Measurements from ENCODE around the gene SYNGAP1.
"Not testable (repeated sequence)": the region's sequence is repeated elsewhere in the genome, so short reads cannot be mapped to it uniquely, and the experiment has no call there.

The SYNGAP1 gene

DNA sequence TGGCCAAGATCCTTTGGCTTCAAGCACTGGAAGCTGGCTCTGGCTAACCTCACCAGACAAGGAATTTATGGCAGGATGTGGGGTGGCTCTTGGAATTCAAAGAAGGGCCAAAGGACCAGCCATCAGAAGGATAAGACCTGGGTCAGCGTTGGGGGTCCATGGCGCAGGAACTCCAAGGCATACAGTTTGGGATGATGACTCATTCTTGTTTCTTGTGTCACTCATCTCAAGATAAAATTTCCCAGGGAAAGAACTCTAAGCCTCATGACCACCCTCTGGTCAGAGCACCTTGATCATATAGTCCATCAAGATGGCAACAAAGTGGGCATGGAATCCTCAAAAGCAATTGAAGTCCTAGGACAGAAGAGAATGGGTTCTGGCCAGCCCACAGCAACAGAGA lies 39.4 kb downstream of the SYNGAP1 start:
- peaks cover 0 to 21% (median 13%) of the 10 kb centered on the region in 5 donors for H3K36me3 ChIP-seq (ENCODE audit: control insufficient read depth in 5 of 5, insufficient read depth in 5 of 5, low read length in 5 of 5)
- H3K9me3 ChIP-seq (ENCODE audit: control insufficient read depth in 5 of 5, low read length in 5 of 5), result no peaks in the 10 kb centered on the region
- no peak overlapping the region for H3K4me3 ChIP-seq (ENCODE audit: low read depth in 1 of 5, low read length in 5 of 5)
- H3K4me1 ChIP-seq (ENCODE audit: control insufficient read depth in 5 of 5, insufficient read depth in 5 of 5, low read length in 5 of 5), result peaks cover 4 to 12% (median 8%) of the 10 kb centered on the region in 5 donors
- H3K27ac ChIP-seq (ENCODE audit: low read depth, low read length), result no peak overlapping the region
- H3K27me3 ChIP-seq (ENCODE audit: control insufficient read depth in 5 of 5, insufficient read depth in 4 of 5, low read length in 5 of 5), result no peaks in the 10 kb centered on the region
- H3K9ac ChIP-seq (ENCODE audit: low read length in 5 of 5), result no peak overlapping the region

GRCh38 chr6:33466075-33466735 lies 46.3 kb downstream of the SYNGAP1 start:
- no peaks in the 10 kb centered on the region for H3K9me3 ChIP-seq (ENCODE audit: control insufficient read depth in 5 of 5, low read length in 5 of 5)
- no peaks in the 10 kb centered on the region for H3K27me3 ChIP-seq (ENCODE audit: control insufficient read depth in 5 of 5, insufficient read depth in 4 of 5, low read length in 5 of 5)
- no peak overlapping the region for H3K27ac ChIP-seq (ENCODE audit: low read depth, low read length)
- H3K4me3 ChIP-seq (ENCODE audit: low read depth in 1 of 5, low read length in 5 of 5), result no peak overlapping the region
- H3K36me3 ChIP-seq (ENCODE audit: control insufficient read depth in 5 of 5, insufficient read depth in 5 of 5, low read length in 5 of 5), result no peaks in the 10 kb centered on the region
- no peak overlapping the region for H3K9ac ChIP-seq (ENCODE audit: low read length in 5 of 5)
- H3K4me1 ChIP-seq (ENCODE audit: control insufficient read depth in 5 of 5, insufficient read depth in 5 of 5, low read length in 5 of 5), result no peaks in the 10 kb centered on the region

- Histone ChIP-seq H3K4me1 (ENCODE audit: control insufficient read depth in 5 of 5, insufficient read depth in 5 of 5, low read length in 5 of 5) (no peaks in the 10 kb centered on the region), H3K27ac (ENCODE audit: low read depth, low read length) (no peak overlapping the region), H3K4me3 (ENCODE audit: low read depth in 1 of 5, low read length in 5 of 5) (no peak overlapping the region), H3K9ac (ENCODE audit: low read length in 5 of 5) (no peak overlapping the region), H3K9me3 (ENCODE audit: control insufficient read depth in 5 of 5, low read length in 5 of 5) (no peaks in the 10 kb centered on the region), H3K27me3 (ENCODE audit: control insufficient read depth in 5 of 5, insufficient read depth in 4 of 5, low read length in 5 of 5) (no peaks in the 10 kb centered on the region), H3K36me3 (ENCODE audit: control insufficient read depth in 5 of 5, insufficient read depth in 5 of 5, low read length in 5 of 5) (no peaks in the 10 kb centered on the region)
Measured at GRCh38 chr6:33467091-33467490, 47.2 kb downstream of the SYNGAP1 start.

GRCh38 chr6:33469661-33470060 lies 49.8 kb downstream of the SYNGAP1 start:
- H3K36me3 ChIP-seq (ENCODE audit: control insufficient read depth in 5 of 5, insufficient read depth in 5 of 5, low read length in 5 of 5), result no peaks in the 10 kb centered on the region
- H3K4me3 ChIP-seq (ENCODE audit: low read depth in 1 of 5, low read length in 5 of 5), result no peak overlapping the region
- no peak overlapping the region for H3K27ac ChIP-seq (ENCODE audit: low read depth, low read length)
- H3K9me3 ChIP-seq (ENCODE audit: control insufficient read depth in 5 of 5, low read length in 5 of 5), result no peaks in the 10 kb centered on the region
- no peaks in the 10 kb centered on the region for H3K4me1 ChIP-seq (ENCODE audit: control insufficient read depth in 5 of 5, insufficient read depth in 5 of 5, low read length in 5 of 5)
- no peaks in the 10 kb centered on the region for H3K27me3 ChIP-seq (ENCODE audit: control insufficient read depth in 5 of 5, insufficient read depth in 4 of 5, low read length in 5 of 5)
- H3K9ac ChIP-seq (ENCODE audit: low read length in 5 of 5), result no peak overlapping the region

GRCh38 chr6:33477864-33478263 lies 58.0 kb downstream of the SYNGAP1 start:
- Histone ChIP-seq H3K27me3 (ENCODE audit: control insufficient read depth in 5 of 5, insufficient read depth in 4 of 5, low read length in 5 of 5) (peaks cover 0 to 2% (median 0%) of the 10 kb centered on the region in 5 donors), H3K27ac (ENCODE audit: low read depth, low read length) (no peak overlapping the region), H3K9me3 (ENCODE audit: control insufficient read depth in 5 of 5, low read length in 5 of 5) (no peaks in the 10 kb centered on the region), H3K9ac (ENCODE audit: low read length in 5 of 5) (no peak overlapping the region), H3K4me1 (ENCODE audit: control insufficient read depth in 5 of 5, insufficient read depth in 5 of 5, low read length in 5 of 5) (no peaks in the 10 kb centered on the region), H3K36me3 (ENCODE audit: control insufficient read depth in 5 of 5, insufficient read depth in 5 of 5, low read length in 5 of 5) (no peaks in the 10 kb centered on the region), H3K4me3 (ENCODE audit: low read depth in 1 of 5, low read length in 5 of 5) (no peak overlapping the region)

DNA sequence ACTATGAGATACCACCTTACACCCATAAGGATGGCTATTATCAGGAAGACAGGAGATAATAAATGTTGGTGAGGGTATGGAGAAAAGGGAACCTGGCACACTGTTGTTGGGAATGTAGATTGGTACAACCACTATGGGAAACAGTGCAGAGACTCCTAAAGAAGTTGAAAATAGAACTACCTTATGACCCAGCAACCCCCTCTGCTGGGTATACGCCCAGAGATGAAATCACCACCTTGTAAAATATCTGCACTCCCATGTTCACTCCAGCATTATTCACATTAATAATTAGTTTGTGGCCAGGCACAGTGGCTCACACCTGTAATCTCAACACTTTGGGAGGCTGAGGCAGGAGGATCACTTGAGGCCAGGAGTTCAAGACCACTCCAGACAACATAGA lies 61.3 kb downstream of the SYNGAP1 start:
- Histone ChIP-seq H3K4me3 (ENCODE audit: low read depth in 1 of 5, low read length in 5 of 5) (no peak overlapping the region), H3K36me3 (ENCODE audit: control insufficient read depth in 5 of 5, insufficient read depth in 5 of 5, low read length in 5 of 5) (no peaks in the 10 kb centered on the region), H3K27ac (ENCODE audit: low read depth, low read length) (no peak overlapping the region), H3K9ac (ENCODE audit: low read length in 5 of 5) (no peak overlapping the region), H3K4me1 (ENCODE audit: control insufficient read depth in 5 of 5, insufficient read depth in 5 of 5, low read length in 5 of 5) (no peaks in the 10 kb centered on the region), H3K27me3 (ENCODE audit: control insufficient read depth in 5 of 5, insufficient read depth in 4 of 5, low read length in 5 of 5) (peaks cover 0 to 2% (median 0%) of the 10 kb centered on the region in 5 donors), H3K9me3 (ENCODE audit: control insufficient read depth in 5 of 5, low read length in 5 of 5) (no peaks in the 10 kb centered on the region)

DNA sequence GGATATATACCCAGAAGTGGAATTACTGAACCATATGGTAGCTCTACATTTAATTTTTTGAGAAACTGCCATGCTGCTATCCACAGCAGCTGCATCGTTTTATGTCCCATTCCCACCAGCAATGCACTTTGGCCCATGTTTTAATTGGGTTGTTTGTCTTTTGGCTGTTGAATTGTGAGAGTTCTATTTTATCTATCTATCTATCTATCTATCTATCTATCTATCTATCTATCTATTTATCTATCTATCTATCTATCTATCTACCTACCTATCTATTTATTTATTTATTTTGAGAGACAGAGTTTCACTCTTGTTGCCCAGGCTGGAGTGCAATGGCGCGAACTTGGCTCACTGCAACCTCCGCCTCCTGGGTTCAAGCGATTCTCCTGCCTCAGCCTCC lies 62.8 kb downstream of the SYNGAP1 start:
- H3K27me3 ChIP-seq (ENCODE audit: control insufficient read depth in 5 of 5, insufficient read depth in 4 of 5, low read length in 5 of 5); H3K4me3 ChIP-seq (ENCODE audit: low read depth in 1 of 5, low read length in 5 of 5); H3K9me3 ChIP-seq (ENCODE audit: control insufficient read depth in 5 of 5, low read length in 5 of 5); H3K27ac ChIP-seq (ENCODE audit: low read depth, low read length); H3K9ac ChIP-seq (ENCODE audit: low read length in 5 of 5); H3K4me1 ChIP-seq (ENCODE audit: control insufficient read depth in 5 of 5, insufficient read depth in 5 of 5, low read length in 5 of 5); H3K36me3 ChIP-seq (ENCODE audit: control insufficient read depth in 5 of 5, insufficient read depth in 5 of 5, low read length in 5 of 5): not testable (repeated sequence)

DNA sequence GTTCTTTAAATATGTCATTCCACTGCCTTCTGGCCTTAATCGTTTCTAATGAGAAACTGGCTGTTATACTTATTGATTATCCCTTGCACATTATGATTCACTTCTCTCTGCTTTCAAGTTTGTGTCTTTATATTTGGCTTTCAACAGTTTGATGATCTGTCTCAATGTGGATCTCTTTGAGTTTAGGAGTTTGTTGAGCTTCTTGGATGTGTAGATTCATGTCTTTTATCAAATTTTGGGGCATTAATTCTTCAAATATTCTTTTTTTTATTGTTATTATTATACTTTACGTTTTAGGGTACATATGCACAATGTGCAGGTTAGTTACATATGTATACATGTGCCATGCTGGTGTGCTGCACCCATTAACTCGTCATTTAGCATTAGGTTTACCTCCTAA lies 63.8 kb downstream of the SYNGAP1 start:
- no peak overlapping the region for H3K27ac ChIP-seq (ENCODE audit: low read depth, low read length)
- H3K9ac ChIP-seq (ENCODE audit: low read length in 5 of 5), result no peak overlapping the region
- no peaks in the 10 kb centered on the region for H3K4me1 ChIP-seq (ENCODE audit: control insufficient read depth in 5 of 5, insufficient read depth in 5 of 5, low read length in 5 of 5)
- no peak overlapping the region for H3K4me3 ChIP-seq (ENCODE audit: low read depth in 1 of 5, low read length in 5 of 5)
- no peaks in the 10 kb centered on the region for H3K36me3 ChIP-seq (ENCODE audit: control insufficient read depth in 5 of 5, insufficient read depth in 5 of 5, low read length in 5 of 5)
- H3K9me3 ChIP-seq (ENCODE audit: control insufficient read depth in 5 of 5, low read length in 5 of 5), result no peaks in the 10 kb centered on the region
- peaks cover 0 to 2% (median 0%) of the 10 kb centered on the region in 5 donors for H3K27me3 ChIP-seq (ENCODE audit: control insufficient read depth in 5 of 5, insufficient read depth in 4 of 5, low read length in 5 of 5)

DNA sequence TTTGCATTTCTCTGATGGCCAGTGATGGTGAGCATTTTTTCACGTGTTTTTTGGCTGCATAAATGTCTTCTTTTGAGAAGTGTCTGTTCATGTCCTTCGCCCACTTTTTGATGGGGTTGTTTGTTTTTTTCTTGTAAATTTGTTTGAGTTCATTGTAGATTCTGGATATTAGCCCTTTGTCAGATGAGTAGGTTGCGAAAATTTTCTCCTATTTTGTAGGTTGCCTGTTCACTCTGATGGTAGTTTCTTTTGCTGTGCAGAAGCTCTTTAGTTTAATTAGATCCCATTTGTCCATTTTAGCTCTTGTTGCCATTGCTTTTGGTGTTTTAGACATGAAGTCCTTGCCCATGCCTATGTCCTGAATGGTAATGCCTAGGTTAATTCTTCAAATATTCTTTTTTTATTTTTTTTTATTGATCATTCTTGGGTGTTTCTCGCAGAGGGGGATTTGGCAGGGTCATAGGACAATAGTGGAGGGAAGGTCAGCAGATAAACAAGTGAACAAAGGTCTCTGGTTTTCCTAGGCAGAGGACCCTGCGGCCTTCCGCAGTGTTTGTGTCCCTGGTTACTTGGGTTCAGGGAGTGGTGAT lies 64.9 kb downstream of the SYNGAP1 start:
- not testable (repeated sequence) for H3K9ac ChIP-seq (ENCODE audit: low read length in 5 of 5); H3K9me3 ChIP-seq (ENCODE audit: control insufficient read depth in 5 of 5, low read length in 5 of 5); H3K36me3 ChIP-seq (ENCODE audit: control insufficient read depth in 5 of 5, insufficient read depth in 5 of 5, low read length in 5 of 5); H3K27me3 ChIP-seq (ENCODE audit: control insufficient read depth in 5 of 5, insufficient read depth in 4 of 5, low read length in 5 of 5); H3K4me3 ChIP-seq (ENCODE audit: low read depth in 1 of 5, low read length in 5 of 5); H3K4me1 ChIP-seq (ENCODE audit: control insufficient read depth in 5 of 5, insufficient read depth in 5 of 5, low read length in 5 of 5); H3K27ac ChIP-seq (ENCODE audit: low read depth, low read length)

- not testable (repeated sequence) for H3K4me3 ChIP-seq (ENCODE audit: low read depth in 1 of 5, low read length in 5 of 5); H3K4me1 ChIP-seq (ENCODE audit: control insufficient read depth in 5 of 5, insufficient read depth in 5 of 5, low read length in 5 of 5); H3K27me3 ChIP-seq (ENCODE audit: control insufficient read depth in 5 of 5, insufficient read depth in 4 of 5, low read length in 5 of 5); H3K27ac ChIP-seq (ENCODE audit: low read depth, low read length); H3K9ac ChIP-seq (ENCODE audit: low read length in 5 of 5); H3K9me3 ChIP-seq (ENCODE audit: control insufficient read depth in 5 of 5, low read length in 5 of 5); H3K36me3 ChIP-seq (ENCODE audit: control insufficient read depth in 5 of 5, insufficient read depth in 5 of 5, low read length in 5 of 5)
Measured at GRCh38 chr6:33485680-33486079, 65.8 kb downstream of the SYNGAP1 start.

Measured in subcutaneous abdominal adipose tissue (tissue), 5 donors.